Measurements from ENCODE around the gene MAD2L1.

MAD2L1 gene

DNA sequence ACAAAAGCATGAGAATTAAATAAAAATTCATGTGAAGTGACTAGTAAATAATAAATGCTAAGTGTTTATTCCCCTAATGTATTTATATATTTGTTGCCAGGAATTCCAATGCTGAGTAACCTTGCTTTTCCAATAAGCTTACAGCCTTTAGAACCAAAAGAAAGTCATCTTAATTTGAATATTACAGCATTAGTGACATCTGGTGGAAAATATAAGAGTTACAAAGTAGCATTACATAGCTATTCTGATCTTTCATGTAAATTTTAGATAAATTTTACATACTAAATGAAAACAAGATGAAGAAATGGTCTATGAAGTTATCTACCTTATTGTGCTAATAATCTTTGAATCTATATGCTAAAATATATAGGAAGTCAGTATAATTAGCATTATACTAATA is 10.4 kb downstream of the MAD2L1 start:
- DNase-seq: peak; percentile 7

DNA sequence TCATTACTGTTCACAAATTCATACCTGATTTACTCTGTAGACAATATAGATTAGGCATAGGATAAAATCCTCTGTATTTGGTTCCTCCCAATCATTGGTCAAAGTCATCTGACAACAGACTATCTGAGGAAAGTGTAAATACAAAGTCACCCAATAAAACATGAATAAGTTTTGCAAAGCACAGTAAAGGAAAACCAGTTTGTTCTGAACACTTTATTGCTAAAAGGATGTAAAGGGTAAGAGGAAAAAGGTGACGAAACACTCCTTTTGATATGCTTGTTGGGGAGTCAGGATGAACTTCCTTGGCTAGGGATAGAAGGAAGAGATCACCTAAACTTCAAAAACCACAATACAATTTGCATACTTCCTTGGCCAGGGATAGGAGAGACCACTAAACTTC is 10.9 kb downstream of the MAD2L1 start:
- DNase-seq: no peak

DNA sequence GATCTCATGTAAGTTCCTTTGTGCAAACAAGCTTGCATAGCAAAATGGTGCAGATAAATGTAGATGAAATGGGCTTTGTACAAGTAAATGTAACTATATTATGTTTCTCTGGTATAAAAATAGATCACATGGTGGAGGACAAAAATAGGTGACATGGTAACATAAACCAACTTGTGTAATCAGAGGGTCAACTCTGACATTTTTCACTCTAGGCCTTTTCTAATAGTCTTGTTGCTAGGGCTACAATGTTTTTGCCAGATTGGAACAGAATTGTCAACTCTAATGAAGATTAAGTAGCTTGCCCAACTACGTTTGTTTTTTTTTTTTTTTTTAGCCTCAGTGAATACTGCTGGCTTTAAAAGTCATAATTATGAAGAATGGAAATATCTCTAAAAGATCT is 11.5 kb downstream of the MAD2L1 start:
- no peak for DNase-seq

DNA sequence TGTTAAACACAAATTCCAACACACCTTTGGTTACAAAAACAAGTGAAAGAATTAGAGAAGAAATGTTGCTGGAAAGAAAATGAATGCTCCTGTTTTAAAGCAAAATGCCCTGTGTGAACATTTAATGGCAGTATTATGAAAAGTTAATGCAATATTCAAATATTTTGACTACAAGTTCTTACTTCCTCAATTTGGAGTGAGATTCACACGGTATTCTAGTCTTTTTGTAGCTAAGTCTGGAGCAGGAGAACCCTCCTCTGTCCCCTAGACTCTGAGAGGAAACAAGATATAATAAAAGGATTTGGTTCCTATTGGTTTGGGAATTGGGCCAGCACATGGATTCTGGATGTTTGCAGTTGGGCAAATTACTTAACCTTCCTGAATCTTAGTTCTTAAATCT is 12.7 kb downstream of the MAD2L1 start:
- DNase-seq: no peak

DNA sequence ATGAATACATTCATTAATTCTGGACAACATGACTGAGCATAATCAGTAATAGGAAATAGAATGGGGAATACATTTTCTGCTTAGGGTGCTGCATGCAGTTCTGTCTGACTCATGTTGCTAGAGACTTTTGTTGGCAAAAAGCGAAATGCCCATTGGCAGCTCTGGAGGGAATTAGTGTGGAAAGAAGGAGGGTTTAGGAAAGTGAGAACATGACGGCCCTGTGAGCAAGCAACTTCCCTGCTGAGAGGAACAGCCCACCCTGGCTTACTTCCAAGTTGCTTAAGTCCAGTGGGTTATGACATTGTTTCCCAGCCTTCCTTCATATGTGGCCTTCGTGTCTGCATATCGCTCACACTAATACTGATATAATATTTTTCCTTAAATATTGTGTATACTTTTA is 13.8 kb downstream of the MAD2L1 start:
- DNase-seq: no peak

DNA sequence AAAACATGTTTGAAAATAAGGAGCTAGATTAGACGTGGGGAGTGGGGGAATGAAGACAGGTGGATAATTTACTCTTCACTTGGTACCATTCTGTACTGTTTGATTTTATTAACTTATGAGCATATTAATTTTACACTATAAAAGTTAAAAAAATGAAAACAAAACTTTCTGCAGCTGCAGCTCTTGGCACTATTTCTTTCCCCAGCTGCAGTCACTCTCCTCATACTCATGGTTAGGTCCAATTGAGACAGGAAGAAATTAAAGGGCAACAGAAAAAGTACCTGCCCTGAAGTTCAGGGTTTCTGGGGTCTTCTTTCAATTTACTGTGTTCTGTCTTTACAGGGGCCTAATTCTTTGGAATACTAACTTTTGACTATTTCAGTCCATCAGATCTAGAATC is 15.4 kb downstream of the MAD2L1 start:
- DNase-seq: no peak

DNA sequence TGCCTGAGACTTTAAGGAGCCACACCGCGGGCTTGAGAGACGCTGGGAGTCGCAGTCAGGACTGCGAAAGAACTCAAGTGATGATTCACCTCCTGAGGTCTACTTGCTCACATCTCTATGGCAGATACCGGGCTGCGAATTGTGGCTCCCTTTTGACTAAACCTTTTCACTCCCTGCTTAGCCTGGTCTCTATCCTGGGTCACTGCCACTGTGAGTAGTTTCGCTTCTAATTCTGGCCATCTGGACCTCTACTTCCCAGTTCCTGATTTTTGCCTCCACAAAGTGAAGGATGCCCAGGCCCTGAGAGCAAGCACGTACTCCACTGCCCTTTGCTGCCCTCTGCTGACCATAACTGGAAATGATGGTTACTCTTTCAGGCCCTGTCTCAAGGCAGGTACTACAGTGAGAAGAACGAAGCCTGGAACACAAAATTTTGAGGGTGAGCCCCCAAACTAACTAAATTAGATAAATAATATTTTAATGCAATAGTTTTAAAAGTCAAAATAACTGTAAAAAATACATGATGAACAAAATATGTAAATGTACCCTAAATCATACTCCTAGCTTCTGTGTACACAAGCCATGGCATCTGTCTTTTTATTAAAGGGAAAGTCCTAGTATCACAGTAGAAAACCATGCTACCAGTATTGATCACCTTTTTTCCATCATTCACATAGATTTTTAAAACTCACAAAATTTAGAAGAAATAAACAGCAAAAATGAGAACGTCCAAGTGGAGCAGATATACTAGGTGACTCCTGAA is 16.7 kb downstream of the MAD2L1 start:
- DNase-seq: peak; percentile 37

DNA sequence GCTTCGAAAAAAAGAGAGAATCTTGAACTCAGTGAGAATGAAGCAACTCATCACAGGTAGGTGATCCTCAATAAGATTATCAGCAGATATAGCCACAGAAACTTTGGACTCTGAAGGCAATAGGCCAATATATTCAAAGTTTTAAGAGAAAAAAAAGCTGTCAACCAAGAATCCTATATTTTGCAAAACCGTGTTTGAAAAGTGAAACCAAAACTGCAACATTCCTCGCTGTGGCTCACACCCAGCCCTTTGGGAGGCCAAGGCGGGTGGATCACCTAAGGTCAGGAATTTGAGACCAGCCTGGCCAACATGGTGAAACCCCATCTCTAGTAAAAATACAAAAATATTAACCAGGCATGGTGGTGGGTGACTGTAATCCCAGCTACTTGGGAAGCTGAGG is 22.8 kb downstream of the MAD2L1 start:
- DNase-seq: no peak

DNA sequence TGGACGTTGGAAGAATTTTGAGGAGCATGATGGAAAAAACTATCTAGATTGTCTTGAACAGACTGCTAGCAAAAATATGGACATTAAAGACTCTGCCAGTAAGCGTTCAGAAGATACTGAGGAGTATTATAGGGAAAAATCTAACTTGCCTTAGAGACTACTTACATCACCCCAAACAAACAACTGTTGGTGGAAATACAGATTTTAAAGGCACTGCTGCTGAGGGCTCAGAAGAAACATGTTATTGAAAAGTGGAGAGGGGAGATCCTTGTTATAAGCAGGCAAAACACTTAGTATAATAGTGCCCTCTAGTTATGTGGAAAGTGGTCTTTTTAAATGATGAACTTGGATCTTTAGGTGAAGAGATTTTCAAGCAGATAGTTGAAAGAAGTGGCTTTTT is 29.2 kb downstream of the MAD2L1 start:
- DNase-seq: no peak

DNA sequence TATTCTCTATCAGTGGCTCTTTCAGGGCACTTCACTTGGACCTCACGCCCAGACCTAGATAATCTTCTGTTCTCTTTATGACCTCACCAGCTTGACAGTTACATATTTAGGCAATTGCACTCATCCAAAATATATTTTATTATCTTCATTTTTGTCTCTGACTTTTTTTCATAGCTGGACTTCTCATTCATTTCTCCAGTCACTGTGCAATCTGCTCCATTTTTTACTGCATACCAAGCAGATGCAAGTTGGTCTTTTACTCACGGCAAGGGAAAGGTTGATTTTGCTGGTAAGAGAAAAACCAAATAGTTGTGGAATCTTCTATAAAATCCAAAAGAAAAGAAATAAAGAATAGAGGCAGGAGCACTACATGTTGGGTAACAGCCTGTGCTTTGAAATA is 31.7 kb downstream of the MAD2L1 start:
- no peak for DNase-seq

DNA sequence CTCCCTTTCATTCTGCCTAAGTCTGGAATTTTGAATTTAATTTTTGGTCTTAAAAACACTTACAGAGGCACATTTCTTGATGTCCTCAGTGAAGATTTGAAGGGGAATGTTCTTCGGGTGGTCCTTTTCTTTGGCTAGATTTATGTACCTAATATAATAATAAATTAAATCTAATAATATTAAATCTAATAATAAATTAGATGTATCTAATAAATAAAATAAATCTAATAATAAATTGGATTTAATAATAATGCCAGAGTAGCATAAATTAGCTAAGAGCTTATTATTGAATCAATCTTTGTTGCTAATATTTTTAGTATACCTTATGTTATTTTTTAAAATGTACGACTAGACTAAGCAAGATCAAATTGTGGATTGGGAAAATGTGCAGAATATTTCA is 39.8 kb downstream of the MAD2L1 start:
- DNase-seq: no peak

DNA sequence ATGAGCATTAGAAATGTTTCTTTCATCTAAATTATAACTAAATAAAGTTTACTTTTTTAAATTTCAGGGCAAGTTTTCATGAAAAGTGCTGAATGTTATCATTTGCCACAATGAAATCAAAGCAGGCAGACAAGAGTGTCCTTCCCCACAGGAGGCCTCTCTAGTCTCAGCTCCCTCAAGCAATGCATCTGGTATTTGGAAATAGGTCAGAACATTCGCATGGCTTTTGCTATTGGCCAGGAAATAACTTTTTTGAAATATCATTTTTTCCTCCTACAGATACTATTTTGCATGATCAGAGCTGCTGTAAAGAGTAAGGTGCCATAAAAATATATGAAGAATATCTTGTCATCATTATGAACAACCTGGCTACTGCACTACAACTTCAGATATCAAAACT is 41.1 kb downstream of the MAD2L1 start:
- DNase-seq: no peak

DNA sequence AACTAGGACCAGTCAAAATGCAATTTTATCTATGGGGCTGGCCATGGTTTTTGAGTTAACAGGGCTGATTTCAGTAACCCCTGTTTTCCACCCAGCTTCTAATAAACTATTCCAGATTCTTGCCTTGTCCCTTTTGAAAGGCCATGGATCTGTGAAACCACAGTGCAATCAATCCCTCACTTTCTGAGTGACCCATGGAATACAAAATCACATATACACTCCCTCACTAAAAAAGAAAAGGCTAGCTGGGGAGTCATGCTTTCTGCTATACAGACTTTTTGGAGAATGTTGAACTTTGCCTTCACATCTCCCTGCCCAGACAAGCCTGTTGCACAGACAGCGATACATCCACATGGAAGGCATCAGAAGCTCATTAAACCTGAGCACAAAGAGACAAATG is 47.9 kb downstream of the MAD2L1 start:
- DNase-seq: no peak

DNA sequence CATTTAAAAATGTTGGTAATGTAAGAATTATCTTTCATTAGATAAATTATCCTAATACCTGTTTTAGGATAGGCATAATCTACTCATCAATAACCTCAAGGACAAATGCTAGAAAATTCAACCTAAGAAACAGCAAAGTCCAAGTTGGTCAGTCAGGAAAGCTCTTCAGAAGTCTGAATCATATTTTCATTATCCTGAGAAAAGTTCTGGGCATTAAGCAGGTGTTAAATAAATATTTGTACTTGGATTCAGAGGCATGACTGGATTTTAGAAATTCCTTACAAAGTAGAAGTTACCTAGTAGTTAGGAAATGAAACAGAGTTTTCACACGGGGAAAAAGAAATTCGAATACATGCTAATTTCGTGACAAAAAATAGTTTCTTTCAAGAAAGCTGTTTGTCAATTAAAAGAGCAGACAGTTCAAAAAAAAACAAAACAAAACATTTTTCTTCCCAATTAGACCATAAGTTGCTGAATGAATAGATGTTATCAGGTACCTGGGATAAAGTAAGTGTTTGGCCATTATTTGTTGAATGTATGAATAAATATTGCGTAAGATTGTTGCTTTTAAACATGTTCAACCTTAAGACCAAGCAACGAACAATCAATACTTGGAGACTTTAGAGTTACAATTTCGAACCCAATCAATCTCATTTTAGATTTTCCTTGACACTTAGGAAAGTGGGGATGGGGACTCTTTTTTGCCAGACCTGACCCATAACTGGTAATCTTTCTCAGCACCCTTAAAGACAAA is 48.5 kb downstream of the MAD2L1 start:
- DNase-seq: no peak

DNA sequence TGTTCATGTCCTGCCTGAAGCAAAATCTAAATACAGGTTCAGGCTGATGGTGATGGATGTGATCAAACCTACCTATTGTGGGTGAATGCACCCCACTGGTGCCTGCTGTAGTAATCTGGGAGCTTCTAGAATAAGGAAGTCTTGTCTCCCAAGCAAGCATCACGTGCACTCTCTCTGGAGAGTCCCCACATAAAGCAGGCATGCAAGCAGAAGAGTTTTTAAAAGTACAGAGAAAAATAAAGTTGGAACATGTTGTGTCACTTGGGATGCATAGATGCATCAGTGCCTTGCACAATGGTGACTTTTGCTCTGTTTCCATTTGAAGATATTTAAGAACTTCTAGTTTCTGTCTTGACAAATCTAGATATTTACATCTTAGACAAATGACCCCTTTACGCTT is 54.9 kb downstream of the MAD2L1 start:
- no peak for DNase-seq

DNA sequence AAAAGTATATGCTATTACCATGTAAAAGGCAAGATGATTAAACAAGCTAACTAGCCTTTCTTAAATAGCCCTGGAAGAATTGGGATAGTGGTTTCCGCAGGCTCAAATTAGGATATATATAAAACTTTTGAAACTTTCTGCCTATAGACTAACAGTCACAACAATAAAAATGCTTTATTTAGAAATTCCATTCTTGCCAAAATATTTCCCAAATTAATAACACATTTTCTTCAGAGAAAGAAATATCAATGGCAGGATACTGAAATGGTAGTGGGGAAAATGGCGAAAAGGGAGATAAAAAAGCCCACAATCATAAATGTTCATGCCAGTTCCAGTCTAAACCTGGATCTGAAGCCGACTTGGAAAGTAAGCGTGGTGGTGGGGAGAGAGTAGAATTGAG is 56.0 kb downstream of the MAD2L1 start:
- DNase-seq: no peak

DNA sequence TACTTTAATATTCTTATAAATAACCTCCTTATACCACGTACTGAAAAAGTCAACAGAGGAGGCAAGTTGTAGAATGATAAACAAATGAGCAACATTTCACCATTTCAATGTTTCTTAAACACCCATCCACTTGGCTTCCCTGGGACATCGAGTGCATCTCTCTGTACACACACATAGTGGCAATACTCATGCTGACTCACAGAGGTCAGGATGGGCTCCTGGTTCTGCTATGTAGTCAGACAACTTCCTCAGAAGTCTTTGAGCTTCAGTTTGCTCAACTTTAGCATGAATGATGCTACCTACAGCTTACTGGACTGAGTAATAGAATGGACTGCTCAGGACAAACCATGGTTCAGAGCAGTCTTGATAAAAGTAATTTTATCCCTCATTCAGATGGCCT is 56.9 kb downstream of the MAD2L1 start:
- DNase-seq: no peak

DNA sequence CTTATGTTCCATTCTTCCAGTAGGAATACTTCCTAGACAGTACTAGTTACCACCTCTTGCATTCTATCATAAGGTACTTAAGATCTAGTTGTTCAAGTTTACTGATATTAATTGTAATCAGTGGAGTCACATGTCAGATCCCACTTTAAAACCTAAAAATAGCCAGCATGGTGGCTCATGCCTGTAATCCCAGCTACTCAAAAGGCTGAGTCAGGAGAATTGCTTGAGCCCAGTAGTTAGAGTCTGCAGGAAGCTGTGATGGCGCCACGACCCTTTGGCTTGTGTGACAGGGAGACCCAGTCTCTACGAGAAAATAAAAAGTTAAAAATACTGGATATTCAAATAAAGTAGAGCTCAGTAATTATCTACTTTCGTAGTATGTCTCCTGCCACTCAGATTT is 57.7 kb downstream of the MAD2L1 start:
- DNase-seq: no peak

DNA sequence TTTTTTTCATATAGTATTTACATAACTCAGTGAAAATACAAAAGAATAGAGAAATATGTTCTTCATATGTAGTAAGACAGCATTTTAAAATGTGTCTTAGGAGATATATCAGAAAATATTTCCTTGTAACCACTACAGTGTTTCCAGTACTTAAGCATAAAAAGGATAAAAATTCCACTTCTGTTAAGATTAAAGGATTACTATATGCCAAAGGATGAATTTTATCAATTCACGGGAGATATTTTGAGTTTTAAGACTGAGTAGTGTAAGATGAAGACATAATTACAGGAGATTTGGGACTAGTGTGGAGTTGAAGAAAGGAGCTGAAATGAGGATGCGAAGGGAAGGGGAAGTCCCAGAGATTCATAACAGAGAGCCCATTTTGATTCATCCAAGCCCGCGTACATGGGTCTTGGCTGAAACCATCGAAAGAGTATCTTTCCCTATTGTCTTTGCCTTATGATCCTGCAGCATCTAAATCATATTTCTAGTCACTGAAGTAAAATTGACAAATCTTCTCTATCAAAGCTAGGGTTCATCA is 58.7 kb downstream of the MAD2L1 start:
- DNase-seq: no peak

DNA sequence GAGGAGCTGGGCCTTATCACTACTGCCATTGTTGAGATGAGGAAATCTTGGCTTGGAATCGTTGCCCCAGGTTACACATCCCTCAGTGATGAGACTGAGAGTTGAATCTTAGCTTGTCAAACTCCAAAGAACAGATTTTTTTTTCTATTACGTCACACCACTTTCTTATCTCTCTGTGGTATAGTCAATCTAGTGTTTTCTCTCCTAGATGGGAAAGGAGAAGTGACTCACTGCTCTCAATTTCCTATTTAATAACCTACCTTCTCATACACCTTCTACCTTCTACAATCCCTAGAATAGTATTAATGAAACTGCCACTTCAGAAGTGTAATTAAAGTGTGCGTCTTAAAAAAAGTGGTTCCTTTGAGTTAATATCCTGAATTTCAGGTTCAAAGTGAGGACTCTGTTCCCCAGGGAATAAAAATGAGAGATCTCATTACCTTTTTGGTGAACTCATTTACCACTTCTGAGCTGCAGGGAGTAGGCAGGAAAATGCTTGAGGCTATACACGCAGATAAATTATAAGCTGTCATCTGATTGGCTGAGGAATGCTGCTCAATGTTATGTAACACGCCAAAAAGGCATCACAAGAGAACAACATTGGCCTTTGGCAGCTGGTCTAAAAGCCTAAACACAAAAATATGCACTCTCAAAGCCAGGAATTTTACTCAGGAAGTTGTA is 59.3 kb downstream of the MAD2L1 start:
- DNase-seq: no peak

All from NCI-H510A treated with DMSO at 0.1 percent for 48 hours (cell line).